Thoracic aorta (tissue), 2 donors: ENCODE data around the gene PCDH17. TPM values are rescaled to one million over a fixed set of nuclear protein-coding genes. Genes with fewer than 3 reads are reported as not detected.

ENCODE experiments used
- ATAC-seq: fragments of 150-250 bp; one replicate; pipeline ENCODE4 v1.8.0; 2017; ENCODE audit warnings: low read depth; ENCODE audit not compliant: insufficient number of reproducible peaks, low FRiP score
- DNase-seq: peaks from one replicate; pipeline ENCODE4 v3.0.0-alpha.2; 2020; ENCODE audit warnings: low spot score
- H3K27ac ChIP-seq, 2 donors: fragments of 200-600 bp; sonication (generic); 1 replicate in 1 of 2; 2 replicates in 1 of 2; pipeline ENCODE4 v1.5.1; 2016; ENCODE audit warnings: mild to moderate bottlenecking in 2 of 2, moderate library complexity in 2 of 2
- H3K27me3 ChIP-seq: fragments of 200-600 bp; sonication (generic); replicated peaks from 2 replicates; pipeline ENCODE4 v1.6.0; 2016; ENCODE audit warnings: mild to moderate bottlenecking; ENCODE audit not compliant: insufficient read depth
- H3K36me3 ChIP-seq: fragments of 200-600 bp; sonication (generic); one replicate; pipeline ENCODE4 v1.5.1; 2016
- H3K4me1 ChIP-seq, 2 donors: fragments of 200-600 bp; sonication (generic); 1 replicate in 1 of 2; 2 replicates in 1 of 2; pipeline versions ENCODE4 v1.5.1 to v1.6.0; 2016; ENCODE audit warnings: low read depth in 2 of 2, mild to moderate bottlenecking in 1 of 2; ENCODE audit not compliant: control insufficient read depth in 1 of 2
- H3K4me3 ChIP-seq: fragments of 200-600 bp; sonication (generic); 2 replicates; pipeline ENCODE4 v1.5.1; 2016; ENCODE audit warnings: mild to moderate bottlenecking
- H3K9me3 ChIP-seq: fragments of 200-600 bp; sonication (generic); 2 replicates; pipeline ENCODE4 v1.5.1; 2016
- CTCF ChIP-seq: fragments of 200-600 bp; sonication (generic); IDR thresholded peaks from one replicate; pipeline ENCODE4 v1.5.1; 2019; ENCODE audit warnings: antibody characterized with exemption
- total RNA-seq, 2 donors: library from RNA; depleted of rRNA; stranded (reverse); fragments of >200 nt; gene quantifications; one replicate each; pipeline versions ENCODE4 v1.1.0 to v1.2.3, GENCODE V29; 2016

Gene PCDH17
- total RNA-seq, 2 donors from 2014 or later: 4.1 to 12.3 TPM

- Histone ChIP-seq H3K27ac (no peak overlapping the region), H3K4me3 (no peak overlapping the region), H3K9me3 (no peaks in the 10 kb centered on the region), H3K36me3 (no peaks in the 10 kb centered on the region), H3K4me1 (no peaks in the 10 kb centered on the region), H3K27me3 (no peaks in the 10 kb centered on the region)
- DNase-seq: no peak
- TF ChIP-seq CTCF: no peak
- no peak for ATAC-seq
Observed at GRCh38 chr13:57763689-57764088, 132.1 kb downstream of the PCDH17 start.
